GM19099 (cell line): Measurements from ENCODE around the gene FMN2.

Experiments
- POLR2A ChIP-seq: IDR thresholded peaks from 3 replicates; pipeline ENCODE4 v1.6.1; 2011; ENCODE audit warnings: low read depth; ENCODE audit not compliant: insufficient read length; ENCODE audit errors: extremely low read depth

Gene FMN2

DNA sequence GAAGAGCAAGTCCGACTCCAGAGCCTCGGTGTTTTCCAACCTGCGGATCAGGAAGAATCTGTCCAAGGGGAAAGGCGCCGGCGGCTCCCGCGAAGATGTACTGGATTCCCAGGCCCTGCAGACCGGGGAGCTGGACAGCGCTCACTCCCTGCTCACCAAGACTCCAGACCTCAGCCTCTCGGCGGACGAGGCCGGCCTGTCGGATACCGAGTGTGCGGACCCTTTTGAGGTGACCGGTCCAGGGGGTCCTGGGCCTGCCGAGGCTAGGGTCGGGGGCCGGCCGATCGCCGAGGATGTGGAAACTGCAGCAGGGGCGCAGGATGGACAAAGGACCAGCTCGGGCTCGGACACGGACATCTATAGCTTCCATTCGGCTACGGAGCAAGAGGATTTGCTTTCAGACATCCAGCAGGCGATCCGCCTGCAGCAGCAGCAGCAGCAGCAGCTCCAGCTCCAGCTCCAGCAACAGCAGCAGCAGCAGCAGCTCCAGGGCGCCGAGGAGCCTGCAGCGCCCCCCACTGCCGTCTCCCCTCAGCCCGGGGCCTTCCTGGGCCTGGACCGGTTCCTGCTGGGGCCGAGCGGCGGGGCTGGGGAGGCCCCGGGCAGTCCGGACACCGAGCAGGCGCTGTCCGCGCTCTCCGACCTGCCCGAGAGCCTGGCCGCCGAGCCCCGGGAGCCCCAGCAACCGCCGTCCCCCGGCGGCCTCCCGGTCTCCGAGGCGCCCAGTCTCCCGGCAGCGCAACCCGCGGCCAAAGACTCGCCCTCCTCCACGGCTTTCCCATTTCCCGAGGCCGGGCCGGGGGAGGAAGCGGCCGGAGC, 827 bp downstream of the FMN2 start:
- TF ChIP-seq POLR2A: no peak

DNA sequence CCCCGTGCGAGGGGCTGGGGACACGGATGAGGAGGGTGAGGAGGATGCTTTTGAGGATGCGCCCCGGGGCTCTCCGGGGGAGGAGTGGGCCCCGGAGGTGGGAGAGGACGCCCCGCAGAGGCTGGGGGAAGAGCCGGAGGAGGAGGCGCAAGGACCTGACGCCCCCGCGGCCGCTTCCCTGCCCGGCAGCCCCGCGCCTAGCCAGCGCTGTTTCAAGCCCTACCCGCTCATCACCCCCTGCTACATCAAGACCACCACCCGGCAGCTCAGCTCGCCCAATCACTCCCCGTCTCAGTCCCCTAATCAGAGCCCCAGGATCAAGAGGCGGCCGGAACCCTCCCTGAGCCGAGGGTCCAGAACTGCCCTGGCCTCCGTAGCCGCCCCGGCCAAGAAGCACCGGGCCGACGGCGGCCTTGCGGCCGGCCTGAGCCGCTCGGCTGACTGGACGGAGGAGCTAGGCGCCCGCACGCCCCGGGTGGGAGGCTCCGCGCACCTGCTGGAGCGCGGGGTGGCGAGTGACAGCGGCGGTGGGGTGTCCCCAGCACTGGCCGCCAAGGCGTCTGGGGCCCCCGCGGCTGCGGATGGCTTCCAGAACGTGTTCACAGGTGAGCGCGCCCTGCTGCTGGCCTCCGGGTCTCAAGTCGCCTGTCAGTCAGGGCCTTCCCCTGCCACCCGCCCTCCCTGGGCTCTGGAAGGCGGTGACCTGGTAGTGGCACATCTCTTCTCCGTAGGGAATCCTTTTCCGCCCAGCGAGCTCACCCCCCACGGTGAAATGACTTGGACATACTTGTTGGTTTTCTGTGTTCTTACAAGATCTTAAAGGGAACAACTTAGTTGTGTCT, 1.7 kb downstream of the FMN2 start:
- no peak for TF ChIP-seq POLR2A

GRCh38 chr1:240094041-240094722, 2.5 kb downstream of the FMN2 start:
- no peak for TF ChIP-seq POLR2A

- TF ChIP-seq POLR2A: no peak
Measured at GRCh38 chr1:240096974-240097373, 5.3 kb downstream of the FMN2 start.

DNA sequence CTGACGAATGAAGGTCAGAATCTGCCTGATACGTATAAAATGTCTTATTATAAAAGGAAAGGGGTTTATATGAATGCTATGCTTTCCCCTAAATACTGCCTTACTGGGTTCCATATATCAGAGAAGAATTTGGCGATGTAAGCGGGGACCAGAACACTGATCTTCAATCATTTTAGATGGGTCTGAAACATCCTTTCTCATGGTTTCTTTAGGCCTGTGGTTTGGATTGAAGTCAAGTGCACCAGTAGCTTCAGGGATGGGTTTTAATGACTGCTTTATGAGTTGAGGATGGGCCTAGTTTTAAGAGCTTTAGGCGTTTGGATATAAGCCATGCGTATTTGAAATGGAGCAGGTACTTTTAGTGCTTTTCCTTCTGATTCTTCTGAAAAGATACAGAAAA, 6.9 kb downstream of the FMN2 start:
- no peak for TF ChIP-seq POLR2A

- TF ChIP-seq POLR2A: no peak
Measured at GRCh38 chr1:240099329-240099728, 7.6 kb downstream of the FMN2 start.

GRCh38 chr1:240099748-240100147, 8.1 kb downstream of the FMN2 start:
- TF ChIP-seq POLR2A: no peak

DNA sequence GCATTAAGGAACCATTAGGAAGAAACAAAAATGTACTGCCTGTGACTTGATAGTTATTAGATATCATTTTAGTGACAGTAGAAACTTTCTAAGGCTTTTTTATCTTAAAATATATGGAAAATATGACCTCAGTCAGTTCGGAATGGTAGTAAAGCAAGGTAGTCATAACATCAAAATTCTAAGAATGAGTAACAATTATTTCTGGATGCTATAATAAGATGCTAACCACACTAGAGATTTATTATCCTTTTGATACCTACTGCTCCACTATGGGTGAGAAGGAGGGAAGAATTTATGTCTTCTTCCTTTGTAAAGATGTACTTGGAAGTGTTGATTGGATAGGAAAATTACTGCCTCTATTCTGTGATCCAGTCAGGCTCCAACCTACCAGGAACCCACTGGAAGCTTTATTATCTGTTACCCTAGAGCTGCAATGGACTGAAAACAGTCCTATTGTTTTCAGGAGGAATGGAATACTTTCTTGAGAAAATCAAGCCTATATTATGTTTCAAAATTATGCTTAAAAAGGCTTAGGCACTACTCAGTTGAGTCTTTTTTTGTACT, 8.8 kb downstream of the FMN2 start:
- no peak for TF ChIP-seq POLR2A

DNA sequence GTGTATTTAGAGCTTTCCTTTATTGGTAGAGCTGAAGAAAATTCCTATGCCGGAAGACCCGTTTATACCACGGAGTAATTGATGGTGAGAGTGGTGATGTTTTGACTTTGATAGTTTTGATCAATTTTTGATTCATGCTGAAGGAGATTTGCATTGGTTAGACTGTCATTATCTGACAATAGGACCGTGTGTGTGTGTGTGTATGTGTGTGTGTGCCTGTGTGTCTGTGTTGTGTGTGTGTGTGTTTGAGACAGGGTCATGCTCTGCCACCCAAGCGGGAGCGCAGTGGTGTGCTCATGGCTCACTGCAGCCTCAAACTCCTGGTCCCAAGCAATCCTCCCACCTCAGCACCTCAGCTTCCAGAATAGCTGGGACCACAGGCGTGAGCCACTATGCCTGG, 9.6 kb downstream of the FMN2 start:
- no peak for TF ChIP-seq POLR2A

DNA sequence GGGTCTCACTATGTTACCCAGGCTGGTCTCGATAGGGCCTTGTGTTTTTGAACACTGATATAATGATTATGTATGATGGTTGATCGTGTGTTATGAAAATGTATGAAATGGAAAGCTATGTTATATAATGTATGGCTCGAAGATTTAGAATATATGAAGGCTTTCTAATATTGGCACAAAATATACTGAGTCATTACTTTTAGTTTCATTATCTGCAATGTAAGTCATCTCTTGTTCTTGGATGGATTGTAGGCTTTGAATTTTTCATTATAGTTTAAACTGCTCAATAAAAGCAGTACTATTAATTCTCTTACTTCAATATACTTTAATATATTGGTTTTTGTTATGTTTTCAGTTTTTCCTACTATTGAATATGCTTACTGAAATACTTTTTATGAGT, 10.1 kb downstream of the FMN2 start:
- TF ChIP-seq POLR2A: no peak

DNA sequence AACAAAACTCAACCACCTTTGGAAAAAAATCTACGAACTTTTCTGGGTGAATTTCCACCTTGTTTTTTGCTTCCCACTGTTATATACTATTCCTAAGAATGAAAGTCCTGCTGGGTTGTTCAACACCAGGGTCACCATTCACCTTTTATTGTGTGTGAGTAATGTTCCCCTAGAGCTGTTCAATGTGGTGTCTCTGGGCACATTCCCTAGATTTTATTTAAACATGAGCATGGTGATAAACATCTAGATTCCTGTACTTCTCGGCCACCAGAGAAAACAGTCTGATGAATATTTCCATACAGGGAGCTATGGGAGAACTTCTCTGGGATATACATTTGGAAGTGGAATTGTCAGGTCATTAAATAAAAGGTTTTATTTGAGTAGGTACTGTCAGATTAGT, 13.0 kb downstream of the FMN2 start:
- TF ChIP-seq POLR2A: no peak

DNA sequence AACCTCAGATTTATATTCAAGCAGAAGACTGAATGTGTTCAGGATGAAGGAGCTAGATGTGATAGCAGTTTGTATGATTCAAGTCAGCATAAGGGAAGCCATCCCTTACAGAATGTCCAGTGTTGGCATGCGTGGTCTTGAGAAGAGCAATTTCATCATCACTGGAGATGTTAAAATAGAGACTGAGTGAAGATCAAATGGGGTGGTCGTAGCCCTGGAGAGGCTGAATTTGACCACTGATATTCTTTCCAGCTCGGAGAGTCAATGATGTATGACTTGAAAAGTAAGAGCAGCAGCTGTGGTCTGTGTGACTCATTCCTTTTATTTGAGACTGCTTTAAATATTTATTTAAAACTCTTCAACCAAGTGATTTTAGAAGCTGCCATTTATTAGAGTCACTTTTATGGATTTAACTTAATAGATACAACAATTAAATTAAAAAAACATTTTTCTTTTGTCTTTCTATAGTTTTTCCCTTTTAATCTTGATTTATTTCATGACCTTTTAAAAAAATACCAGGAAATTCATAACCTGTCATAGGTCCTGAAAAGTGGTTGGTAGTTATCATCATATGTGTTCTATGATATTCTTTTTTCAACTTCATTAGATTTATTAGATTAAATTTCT, 15.5 kb downstream of the FMN2 start:
- TF ChIP-seq POLR2A: no peak

DNA sequence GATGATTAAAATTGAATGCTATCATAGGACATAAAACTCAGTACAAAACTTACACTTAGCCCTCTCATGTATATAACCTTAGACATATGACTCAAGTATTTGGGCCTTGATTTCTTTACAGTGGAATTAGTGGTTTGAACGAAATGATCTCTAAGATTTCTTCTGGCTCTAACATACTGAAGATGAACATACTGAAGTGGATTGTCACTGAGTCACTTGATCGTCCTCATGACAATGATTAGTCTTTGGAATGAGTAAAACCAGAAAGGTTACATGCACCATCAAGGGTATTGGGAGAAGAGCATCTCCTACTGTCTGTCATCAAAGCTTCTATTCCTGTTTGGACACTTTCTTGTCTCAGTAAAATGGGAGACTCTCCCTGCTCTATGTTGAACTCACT, 17.4 kb downstream of the FMN2 start:
- TF ChIP-seq POLR2A: no peak

DNA sequence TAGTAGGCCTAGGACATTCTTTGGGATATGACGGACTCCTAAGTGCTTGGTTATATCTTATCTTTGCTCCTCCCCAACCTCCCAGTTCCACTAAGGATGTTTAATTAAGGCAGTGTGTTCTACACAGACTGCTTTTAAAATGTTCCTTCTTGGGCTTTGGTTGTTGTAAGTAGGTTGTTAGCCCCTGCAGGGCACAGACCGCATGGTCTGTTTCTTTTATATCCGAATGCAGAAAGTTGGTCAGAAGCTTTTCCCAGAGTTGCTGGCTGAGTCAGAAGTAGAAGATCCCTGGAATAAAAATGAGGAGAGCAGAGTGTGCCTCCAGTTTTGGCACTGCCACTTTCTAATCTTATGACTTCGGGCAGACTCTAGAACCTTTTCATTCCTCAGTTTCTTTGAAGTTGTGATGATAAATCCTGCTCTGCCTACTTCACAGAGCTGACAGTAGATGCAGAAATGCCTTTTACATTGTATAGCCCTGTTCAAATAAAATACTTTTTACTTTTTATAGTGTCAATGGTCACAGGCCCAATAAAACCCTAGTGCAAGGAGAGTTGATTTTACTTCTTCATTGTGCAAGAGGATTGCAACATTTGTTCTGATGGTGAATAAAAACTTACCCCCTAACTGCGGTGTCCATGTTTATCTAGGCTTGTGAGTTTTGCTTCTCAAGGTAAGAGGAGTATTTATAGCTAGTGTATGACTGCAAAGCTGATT, 18.4 kb downstream of the FMN2 start:
- TF ChIP-seq POLR2A: no peak
